GM21367 (cell line): ENCODE data around the gene SETD2.

Experiments used
- ATAC-seq: cut with Tn5 transposase; IDR thresholded peaks from one replicate; pipeline ENCODE4 v1.9.1; 2021; ENCODE audit not compliant: unreplicated experiment

Gene SETD2

DNA sequence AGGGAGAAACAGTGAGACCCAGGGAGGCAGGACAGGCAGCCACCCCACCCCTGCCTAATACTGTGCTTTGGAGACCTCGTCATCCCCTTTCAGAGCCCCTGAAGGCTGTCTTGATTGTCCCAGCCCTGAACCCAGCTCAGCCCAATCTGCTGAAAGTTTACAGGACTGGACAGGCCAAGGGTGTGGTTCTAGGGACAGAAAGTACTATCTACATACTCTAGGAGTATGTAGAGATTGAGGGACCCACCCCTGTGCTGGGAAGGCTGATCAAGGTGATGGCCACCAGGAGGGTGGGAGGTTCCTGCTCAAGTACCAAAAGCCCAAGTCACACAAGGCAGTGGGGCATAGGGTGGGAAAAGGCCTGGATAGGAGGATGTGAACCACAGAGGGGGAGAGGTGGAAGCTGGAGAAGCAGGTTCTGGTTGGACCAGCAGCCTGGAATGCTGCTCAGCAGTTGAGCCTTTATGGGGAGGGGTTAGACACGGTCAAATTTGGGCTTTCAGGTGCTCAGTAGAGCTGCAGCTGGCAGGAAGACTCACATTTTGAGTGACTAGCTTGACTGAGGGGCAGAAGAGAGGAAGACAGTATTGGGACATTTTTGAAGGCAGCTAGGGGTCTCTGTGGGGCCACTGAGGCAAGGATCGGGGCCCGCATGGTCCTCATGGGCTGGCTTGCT is 177.7 kb downstream of the SETD2 start:
- no peak for ATAC-seq

DNA sequence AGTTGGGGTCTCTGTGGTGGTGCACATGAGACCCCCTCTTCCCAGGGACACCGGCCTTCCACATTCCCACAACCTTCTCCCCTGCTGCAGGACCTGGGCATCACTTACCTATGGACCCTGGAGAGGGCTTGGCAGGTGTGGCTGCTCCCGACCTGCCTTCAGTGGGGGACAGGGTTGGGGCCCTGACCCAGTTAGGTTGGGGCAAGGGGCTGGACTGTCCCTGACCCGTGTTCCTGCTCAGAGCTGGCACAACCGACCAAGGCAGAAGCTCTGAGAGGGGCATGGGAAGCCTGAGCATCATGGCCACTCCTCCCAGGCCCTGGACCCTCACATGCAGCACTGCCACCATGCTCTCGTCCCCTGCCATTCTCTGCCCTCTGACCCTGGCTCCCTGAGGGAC is 178.3 kb downstream of the SETD2 start:
- ATAC-seq, result no peak

DNA sequence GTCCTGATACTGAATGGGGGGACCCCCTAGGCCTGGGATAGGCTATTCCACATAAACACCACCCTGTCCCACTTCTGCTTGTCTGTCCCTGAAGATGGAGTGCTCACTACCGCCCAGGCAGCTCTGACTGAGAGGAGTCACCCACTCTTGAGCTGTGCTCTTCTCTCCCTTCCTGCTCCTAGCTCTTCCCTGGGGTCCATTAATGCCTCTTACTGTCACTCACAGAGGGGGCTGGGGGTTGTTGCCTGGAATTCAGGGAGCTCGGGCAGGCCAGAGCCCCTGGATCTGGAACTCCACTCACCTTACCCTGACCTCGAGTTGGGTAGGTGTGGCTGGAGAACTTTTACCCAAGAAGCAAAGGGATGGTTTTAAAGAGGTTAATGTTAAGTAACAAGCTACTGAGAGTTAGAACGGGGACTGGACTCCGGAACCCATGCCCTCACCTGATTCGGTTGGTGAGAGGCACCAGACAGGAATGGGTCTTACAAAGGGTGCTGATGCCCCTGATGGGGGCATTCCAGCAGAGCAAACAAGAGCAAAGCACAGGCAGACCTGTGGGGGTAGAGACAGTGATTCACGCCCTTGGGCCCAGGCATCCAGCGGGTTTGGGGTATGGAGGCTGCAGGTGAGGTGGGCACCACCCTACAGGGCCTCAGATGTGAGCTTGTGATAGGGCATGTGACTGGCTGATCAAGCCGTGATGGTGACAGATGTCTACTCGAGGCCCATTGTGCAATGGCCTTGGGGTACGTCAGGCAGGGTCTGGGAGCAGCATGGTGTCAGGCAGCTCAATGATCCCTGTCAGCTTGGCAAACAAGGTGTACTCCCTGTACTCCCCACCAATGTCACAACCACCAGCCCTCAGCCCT is 179.1 kb downstream of the SETD2 start:
- no peak for ATAC-seq

DNA sequence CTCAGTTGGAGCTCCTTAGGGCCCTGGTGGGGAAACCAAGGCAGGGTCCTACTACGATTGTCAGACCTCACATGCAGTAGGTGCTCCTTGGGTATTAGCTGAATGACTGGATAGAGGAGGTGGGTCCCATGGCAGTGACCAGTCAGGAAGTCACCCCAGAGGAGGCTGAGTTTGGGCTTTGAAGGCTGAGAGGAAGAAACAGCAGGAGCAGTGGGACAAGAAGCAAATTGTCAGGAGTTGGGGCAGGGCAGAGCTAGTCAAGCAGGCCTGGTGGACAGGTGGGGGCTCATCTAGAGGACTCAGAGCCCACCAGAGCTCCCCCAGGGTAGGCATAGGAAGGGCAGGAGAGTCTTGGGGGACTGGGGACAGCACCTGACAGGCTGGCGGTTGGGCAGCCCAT is 181.4 kb downstream of the SETD2 start:
- no peak for ATAC-seq

DNA sequence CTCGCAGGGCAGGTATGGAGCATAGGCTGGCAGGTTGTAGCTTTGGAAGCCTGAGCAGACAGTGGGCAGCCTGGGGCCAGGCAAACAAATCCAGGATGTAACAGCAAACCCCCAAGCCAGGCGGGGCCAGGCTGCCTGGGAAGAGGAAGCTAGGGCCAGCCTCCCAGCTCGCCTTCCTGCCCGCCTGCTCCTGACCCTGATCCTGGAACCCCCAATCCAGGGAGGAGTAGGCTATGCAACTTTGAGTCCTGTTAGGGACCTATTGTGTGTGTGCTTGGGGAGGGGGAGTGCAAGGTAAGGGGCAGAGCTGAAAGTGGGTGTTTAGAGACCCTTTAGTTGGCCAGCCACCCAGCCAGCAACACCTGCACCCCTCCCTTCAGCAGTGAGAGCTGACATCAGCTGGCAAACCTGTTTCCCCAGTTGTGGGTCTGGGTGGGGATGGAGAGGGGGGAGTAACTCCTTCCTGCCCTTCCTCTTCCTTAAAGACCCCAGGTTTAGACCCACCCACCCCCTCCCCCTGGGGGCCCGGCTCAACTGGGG is 181.9 kb downstream of the SETD2 start:
- no peak for ATAC-seq

DNA sequence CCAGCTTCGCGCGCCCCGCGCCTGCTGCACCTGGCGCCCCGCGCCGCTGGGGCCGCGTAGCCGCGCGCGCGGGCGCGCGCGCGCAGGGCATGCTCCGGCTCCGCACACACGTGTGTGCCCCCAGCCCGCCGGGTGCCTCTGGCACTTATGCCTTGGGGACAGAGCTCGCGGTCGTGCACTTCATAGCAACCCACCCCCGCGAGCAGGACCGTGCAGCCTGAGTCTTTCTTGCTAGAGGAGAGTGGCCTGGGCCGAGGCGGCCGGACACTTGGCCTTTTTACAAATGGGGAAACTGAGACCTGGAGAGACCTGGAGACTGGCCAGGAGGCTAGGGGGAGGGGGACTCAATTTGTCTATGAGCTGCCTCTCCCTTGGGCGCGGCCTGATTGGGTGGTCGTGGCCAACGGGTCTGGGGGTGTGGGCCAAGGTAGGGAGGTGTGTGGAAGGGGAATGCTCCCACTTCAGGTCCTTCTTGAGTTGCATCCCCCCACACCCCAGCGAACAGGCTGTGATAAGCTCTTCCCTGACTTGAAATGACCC is 183.9 kb downstream of the SETD2 start:
- no peak for ATAC-seq

DNA sequence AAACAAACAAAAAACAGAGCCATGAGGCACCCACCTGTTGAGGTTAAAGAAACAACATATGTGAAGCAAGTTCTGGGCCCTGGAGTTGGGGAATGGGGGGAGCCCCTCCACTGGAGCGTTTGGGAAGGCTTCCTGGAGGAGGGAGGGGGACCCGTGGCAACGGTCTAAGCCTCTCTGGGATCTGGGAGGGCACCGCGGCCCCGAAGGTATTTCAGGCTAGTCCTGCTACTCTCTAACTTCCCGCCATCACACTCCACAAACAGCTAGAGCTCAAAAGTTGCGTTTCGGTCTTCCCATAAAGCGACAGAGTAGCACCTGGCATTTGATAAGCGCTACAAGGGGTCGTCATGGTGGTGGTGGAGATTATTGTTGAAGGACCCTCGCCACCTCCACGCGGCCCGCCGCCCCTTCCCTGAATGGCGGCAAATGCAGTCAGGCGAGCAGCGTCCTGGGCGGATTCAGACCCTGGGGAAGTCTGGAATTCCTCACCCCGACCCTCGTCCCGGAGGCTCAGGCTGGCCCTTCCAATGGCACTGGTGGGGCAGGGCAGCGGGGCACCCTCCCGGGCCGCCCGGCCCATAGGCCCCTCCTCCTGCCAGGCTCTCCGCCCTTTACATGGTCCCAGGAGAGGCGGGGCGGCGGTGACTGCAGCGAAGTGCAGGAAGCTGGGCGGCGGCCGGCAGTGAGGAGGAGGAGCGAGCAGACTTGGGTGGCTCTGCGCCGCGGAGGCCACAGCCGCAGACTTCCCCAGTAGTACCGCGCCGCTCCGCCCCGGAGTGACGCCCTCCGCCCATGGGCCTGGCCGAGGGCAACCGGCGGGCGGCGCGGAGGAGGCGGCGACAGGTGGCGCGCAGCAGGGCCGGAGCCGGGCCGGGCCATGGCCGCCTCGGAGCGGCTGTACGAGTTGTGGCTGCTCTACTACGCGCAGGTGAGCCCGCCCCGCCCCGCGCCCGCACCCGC is 184.6 kb downstream of the SETD2 start, which contains the start of gene NBEAL2:
Gene NBEAL2 (plus strand): TSS at position 682 of the 960 bp plus-strand sequence. CDS start 196 bp downstream, at position 878.
- ATAC-seq, result peak; percentile 63

DNA sequence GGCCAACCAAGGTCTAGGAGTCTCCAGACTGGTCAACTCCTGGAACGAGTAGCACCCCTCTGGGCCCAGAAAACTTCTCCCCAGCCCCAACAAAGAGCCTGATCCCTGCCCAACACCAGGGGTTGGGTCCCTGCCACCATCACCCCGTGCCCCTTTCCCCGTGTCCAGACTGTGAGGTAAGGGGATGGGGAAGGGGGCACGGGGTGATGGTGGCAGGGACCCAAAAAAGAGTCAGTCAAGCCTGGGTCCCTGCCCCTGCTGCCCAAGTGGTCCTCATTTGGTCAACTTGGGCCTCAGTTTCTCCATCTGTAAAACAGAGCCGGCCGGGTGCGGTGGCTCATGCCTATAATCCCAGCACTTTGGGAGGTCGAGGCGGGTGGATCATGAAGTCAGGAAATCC is 185.5 kb downstream of the SETD2 start:
- no peak for ATAC-seq

DNA sequence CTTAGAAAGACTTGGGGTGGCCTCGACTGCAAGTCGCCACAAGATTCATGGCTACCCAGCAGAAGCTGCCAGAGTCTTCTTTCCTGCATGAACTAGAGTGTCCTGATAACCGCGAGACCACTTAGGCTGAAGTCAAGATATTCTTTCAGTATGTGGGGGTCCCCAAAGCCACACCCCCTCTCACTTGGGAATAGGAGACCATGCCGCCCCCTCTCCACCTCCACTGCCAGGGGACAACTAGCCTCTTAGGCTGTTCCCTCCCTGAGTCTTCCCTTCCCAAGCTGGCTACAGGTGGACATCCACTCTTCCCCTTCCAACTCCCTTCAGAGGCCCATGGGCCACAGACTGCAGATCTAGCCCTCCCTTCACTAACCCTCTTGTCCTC is 186.1 kb downstream of the SETD2 start:
- ATAC-seq, result no peak

DNA sequence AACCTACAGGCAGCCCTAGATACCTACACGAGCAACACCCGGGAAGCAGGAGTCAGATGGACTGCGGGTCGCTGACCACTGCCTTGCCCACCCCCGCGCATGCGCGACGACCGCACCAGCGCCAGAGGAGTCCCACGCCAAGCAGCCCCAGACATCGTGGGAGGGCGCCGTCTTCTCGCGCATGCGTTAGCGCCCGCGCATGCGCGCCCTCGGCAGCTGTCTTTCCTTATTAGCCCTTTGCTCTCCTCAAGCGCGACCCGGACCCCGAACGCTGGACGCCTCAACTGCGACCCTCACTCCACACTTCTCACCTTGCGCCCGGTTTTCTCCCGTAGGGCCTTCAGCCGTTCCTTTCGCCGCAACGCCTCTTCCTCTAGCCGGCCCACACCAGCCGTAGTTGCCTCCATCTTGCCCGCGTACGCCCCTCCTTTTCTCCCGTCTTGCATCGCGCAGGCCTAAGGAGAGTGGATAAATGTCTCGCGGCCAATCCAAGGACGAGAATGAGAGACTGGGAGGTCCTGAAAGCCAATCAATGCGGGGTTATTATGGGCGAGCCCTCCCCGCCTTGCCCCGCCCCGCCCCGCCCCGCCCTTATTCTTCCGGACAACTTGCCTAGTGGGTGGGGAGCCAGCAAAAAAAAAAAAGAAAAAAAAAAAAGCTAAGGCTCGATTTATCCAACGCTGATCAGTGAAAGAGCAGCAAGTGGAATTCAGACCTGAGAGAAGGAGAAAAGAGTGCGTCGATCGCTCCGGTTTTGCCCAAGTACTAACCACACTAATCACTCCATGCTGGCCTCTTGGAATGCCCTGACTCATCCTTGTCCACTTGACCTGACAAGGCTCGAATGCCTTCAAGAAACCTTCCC is 187.4 kb downstream of the SETD2 start, which contains the start of gene CCDC12:
Gene CCDC12 (minus strand): TSS at position 420 of the 865 bp plus-strand sequence. CDS start 13 bp downstream, at position 407.
- peak; percentile 42 for ATAC-seq

DNA sequence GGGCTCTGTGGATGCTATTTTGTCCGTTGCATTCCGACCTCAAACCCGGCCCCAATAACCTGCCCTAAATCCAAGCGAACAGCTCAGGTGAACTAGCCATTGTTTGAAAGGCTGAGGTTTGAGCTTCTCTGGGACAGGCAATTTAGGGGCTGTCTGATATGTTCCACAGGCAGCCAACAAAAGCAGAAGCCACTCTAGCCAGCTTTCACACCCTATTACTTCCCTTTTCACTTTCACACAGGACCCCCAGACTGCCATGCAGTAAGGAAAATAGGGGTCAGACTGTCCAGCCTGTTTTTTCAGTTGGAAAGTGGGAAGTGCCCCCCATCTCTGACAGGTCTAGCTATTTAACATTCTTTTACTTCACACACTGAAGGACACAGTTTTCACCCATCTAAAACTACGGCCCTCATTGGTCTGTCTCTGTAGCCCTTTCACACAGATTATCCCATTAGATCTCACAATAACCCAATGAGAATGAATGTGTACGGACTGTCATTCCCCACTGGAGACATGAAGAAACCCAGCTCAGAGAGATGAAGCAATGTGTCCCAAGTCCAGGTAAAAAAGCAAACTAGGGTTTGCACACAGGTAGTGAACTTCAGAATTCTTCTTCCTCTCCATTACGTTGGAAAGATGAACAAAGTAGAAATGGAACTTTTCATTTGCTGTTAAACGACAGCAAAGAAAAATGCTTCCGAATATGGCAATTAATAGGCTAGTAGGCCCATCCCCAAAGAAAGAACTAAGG is 189.3 kb downstream of the SETD2 start:
- no peak for ATAC-seq

DNA sequence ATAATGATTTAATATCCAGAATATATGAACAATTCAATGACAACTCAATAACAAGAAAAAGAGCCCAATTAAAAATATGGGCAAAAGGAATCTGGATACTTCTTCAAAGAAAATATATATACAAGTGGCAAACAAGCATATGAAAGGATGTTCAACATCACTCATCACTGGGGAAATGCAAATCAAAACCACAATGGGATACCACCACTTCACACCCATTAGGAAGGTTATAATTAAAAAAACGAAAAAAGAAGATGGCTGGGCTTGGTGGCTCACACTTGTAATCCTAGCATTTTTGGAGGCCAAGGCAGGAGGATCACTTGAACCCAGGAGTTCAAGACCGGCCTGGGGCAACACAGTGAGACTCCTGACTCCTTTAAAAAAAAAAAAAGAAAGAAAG is 191.5 kb downstream of the SETD2 start:
- no peak for ATAC-seq

DNA sequence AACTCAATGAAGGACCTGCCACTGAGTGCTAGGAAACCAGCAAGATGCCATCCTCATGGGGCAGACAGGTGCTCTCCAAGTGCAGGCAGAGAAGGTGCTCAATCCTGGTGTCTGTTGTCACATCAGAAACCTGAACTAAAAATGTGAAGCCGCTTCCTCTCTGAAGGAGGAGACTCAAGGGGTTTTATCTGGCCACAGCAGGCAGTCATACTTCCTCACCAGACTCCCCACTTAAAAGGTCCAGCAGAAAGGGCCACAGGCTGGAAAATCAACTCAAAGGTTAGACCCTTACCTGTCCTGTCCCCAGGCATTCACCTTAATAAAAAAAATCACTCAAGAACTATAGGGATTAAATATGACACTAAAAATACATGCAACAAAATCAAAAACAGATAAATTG is 192.2 kb downstream of the SETD2 start:
- ATAC-seq, result no peak

DNA sequence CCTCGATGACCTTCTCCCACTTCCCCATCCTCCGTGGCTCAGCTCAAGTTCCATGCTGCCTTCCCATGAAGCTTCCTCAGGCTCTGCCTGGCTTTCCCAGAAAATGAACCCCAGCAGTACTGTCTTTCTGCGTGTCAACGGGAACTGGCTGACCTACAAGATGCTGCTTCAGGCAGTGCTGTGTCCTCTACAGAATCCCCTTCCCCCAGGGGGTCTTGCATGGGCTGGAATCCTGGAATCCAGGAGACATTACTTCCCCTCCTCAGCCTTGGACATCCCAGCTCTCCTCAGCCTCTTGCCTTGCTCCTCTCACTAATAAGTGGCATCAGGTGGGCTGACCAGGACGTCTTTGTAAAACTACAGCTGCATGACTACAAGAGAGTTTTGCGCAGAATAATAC is 192.8 kb downstream of the SETD2 start:
- ATAC-seq, result no peak

DNA sequence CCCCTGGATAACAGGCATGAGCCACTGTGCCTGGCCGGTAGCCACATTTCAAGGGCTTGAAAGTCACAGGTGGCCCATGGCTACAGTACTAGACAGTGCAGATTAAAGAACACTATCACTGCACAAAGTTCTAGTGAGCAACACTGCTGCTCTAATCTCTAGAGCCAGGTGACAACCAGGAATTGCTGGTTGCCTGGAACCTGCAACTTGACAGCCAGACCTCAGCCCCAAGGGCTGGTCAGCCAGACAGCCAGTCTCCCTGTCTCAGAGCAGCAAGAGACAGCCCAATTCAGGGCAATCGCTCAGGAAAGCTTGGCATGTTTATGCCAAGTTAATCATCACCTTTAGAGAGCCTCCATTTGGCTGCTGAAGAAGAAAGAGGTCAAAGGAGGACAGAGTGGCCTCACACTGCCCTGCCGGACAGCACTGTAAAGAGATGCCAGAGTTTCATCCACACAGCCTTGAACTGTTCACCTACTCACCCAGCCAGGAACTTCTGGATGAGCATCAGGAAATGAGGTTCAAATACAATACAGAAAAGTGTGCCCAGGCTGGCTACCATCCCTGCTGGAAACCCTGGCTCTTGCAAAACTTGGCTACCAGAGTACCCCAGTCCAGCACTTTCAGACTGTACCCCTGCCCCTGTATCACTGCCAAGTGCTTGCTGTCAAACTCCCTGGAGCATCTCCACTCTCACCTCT is 193.4 kb downstream of the SETD2 start:
- no peak for ATAC-seq

DNA sequence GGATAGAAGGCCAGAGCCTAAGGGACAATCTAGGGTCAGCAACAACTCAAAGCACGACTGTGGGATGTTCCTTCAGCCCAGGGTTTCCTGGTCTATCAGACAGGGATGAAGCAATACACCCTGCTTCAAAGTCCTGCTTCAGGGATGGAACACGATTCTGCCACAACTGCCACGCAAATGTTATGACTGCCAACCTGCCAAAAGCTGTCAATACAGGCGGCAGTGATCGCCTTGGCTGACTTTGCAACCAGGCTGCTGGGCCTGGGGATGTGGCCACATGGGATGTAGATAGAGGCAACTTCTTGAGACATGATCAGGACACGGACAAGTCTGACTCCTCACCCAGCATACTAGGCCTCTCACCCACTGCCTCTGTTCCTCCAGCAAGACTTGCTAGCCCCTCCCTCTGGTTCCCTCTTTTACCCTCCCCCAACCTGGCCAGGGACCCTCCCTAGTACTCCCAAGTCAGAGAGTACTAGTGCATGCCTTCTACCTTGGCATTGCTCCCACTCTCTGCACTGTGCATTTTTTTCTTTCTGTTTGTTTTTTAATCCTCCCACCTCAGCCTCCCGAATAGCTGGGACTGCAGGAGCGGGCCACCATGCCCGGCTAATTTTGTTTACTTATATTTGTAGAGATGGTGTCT is 195.0 kb downstream of the SETD2 start:
- ATAC-seq, result no peak

DNA sequence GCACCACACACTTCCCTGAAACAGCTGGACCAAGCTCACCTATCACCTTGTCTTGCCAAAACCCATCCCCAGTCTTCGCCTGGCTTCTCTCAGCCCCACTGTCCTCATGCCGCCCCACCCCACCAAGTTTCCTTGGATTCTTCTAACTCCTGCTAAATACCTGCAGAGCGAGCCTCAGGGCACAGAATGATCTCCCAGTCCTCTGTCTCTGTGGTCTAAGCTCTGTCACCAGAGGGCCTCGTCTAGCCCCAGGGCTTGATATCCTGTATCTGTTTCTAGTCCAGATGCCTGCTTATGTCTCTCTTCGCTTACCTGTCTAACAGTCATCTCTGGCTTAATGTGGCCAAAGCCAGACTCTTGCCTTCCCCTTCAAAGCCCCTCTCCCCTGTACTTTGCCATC is 197.1 kb downstream of the SETD2 start:
- ATAC-seq, result no peak
